T-helper 22 cell (primary cell): ENCODE results near the gene PKN1.

Experiments
- DNase-seq: peaks from one replicate; pipeline ENCODE4 v3.0.0-alpha.2; 2020; ENCODE audit warnings: low read depth

Gene PKN1

GRCh38 chr19:14406645-14407401 lies 26.3 kb upstream of the PKN1 start:
- no peak for DNase-seq

GRCh38 chr19:14407605-14408484 lies 25.3 kb upstream of the PKN1 start:
- no peak for DNase-seq

DNA sequence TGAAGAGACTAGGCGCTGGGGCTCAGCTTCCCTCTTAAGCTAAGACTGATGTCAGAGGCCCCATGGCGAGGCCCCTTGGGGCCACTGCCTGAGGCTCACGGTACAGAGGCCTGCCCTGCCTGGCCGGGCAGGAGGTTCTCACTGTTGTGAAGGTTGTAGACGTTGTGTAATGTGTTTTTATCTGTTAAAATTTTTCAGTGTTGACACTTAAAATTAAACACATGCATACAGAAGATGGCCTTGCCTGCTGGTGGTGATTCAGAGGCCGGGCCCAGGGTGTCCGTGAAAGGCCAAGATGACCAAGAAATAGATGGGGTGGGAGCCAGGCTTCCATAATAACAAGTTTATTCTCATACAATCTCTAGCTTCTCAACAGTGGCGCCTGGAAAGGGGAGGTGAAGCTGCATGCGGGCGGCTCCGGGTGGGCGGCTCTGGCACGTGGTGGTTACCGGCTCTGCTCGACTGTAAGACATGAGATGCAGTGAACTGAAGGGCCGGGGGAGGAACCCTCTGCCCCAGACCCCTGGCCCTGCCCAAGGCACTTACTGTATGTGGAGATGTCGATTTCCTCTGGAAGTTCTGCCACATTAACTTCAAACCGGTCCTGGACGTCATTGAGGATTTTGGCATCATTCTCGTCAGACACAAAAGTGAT lies 24.5 kb upstream of the PKN1 start:
- DNase-seq: no peak

GRCh38 chr19:14409146-14410023 lies 23.7 kb upstream of the PKN1 start:
- no peak for DNase-seq

DNA sequence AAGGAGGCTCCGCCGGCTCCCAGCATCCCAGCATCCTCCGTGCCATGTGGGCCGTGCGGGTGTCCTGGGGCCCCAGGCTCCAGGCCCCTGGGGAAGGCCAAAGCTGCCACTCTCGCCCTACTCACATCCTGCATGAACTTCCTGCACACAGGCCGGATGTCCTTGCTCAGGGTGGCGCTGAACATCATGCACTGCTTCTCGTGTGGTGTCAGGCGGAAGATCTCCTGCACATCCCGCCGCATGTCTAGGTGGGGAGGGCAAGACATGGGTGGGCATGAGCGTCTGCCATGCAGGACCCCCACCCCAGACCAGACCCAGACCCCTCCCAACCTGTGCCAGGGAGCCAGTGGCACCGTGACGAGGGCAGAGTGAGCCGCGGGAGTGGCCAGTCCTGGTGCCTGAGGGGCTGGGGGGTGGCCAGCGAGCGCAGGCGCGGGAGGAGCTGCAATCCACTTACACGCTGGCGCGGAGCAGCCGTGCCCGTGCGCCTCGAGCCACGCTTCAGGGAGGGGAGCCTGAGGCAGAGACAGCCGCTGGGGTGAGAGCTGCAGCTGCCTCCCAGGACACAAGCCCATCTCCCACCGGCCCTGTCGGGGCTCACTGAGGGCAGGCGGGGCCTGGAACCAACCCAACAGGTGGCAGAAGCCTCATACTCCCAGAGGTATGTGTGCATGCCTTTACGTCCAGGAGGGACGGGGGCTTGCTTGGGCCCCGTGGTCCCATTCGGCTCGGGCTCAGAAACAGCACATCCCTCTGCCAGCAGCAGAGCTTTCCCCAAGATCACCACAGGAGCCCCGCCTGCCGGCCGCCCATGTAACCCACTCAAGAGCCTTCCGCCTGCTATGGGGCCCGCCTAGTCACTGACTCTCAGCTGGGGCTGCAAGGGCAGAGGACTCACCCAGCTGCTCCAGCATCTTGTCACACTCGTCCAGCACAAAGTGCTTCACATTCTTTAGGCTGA lies 22.7 kb upstream of the PKN1 start:
- DNase-seq: peak; percentile 42

- no peak for DNase-seq
Measured at GRCh38 chr19:14411161-14411937, 21.8 kb upstream of the PKN1 start.

DNA sequence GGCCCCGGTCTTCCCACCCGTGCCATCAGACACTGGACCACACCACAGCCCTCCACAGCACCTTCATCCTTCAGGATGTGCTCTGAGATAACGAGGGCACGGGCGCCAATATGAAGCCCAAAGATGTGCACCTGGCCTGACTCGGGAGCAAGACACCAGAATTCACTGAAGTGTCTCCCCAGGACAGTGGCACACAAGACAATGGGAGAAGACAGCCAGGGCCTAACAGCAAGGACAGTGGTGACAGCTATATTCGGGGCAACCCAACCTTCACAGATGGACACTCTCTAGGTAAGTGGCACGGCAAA lies 21.2 kb upstream of the PKN1 start:
- no peak for DNase-seq

DNA sequence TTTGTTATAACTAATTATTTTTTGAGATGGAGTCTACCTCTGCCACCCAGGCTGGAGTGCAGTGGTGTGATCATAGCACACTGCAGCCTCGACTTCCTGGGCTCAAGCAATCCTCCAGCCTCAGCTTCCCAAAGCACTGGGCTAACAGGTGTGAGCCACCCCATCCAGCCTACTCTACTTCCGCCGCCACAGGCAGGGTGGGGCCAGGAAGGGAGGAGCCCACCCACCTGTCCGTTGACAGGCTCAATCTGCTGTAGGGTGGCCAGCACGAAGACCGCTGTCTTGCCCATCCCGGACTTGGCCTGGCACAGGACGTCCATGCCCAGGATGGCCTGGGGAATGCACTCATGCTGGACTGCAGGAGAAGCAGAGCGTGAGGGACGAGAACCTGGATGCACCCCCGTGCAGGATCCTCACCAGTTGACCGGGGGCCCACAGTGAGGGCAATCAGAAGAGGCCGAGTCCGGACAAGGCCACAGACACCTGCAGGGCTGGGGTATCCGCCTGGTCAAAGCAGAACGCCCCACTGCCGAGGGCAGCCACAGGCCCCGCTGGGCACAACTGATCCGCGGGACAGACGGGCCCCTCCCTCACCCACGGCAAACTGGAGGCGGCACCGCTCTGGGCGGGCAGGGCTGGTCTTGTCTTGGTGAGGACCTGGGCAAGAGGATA lies 20.6 kb upstream of the PKN1 start:
- DNase-seq: no peak

GRCh38 chr19:14412996-14413692 lies 20.0 kb upstream of the PKN1 start:
- no peak for DNase-seq

DNA sequence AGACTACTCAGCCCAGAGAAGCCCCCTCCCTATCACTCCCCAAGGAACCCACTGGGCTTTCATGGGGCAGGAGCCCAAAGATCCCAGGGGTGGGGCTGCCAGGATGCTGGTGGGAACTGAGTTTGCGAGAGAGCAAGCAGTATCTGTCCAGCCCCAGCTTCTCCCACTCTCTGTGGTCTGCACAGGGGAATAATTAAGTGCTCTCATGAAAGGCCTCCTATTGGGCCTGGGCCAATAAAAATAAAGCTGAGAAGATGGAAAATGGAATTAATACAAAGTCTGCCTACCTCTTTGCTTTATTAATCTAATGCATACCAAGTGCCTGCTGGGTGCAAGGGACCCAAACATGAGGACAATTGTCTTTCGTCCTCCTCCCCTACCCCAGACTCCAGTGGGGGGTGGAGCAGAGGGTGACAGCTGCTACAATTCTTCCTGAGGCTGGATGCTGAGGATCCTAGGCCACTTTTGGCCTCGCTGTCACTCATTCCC lies 19.4 kb upstream of the PKN1 start:
- DNase-seq: no peak

DNA sequence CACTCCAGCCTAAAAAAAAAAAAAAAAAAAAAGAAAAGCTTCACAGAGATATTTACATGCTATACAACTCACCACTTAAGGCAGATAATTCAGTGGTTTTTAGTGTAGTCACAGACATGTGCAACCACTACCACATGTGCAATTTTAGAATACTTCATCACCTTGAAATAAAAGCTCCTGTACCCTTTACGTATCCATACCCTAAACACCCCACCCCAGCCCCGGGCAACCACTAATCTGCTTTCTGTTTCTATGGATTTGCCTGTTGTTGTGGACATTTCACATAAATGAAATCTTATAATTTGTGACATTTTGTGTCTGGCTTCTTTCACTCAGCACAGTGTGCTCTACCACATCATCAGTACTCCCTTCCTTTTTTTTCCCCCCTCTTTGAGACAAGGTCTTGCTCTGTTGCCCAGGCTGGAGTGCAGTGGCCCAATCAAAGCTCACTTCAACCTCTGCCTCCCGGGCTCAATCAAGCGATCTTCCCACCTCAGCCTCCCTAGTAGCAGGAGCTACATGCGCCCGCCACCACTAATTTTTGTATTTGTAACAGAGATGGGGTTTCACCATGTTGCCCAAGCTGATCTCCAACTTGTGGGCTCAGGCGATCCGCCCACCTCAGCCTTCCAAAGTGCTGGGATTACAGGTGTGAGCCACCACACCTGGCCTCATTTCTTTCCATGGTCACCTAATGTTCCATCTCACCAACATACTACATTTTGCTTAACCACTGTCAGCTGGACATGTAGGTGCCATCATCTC lies 18.0 kb upstream of the PKN1 start:
- no peak for DNase-seq

GRCh38 chr19:14416817-14417231 lies 16.3 kb upstream of the PKN1 start:
- no peak for DNase-seq

DNA sequence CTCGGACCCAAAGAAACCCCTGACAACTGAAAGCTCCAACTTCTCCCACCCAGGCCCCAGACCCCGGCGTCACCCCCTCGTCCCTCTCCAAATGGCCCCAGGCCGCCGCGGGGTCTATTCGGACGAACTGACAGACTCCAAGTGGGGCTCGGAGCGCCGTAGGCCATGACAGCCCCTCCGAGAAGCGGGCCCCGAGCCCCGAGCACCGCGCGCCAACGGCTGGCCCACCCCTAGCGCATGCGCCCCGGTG lies 14.3 kb upstream of the PKN1 start:
- no peak for DNase-seq

- peak; percentile 98 for DNase-seq
Measured at GRCh38 chr19:14419106-14419813, 13.8 kb upstream of the PKN1 start, which contains the start of gene DDX39A. TSS of gene DDX39A (minus strand) at chr19:14419341. CDS start at chr19:14413220, 6,121 bp downstream.

GRCh38 chr19:14425696-14426138 lies 7.4 kb upstream of the PKN1 start:
- DNase-seq: no peak

- DNase-seq: no peak
Measured at GRCh38 chr19:14427461-14427860, 5.6 kb upstream of the PKN1 start.

GRCh38 chr19:14428882-14429416 lies 4.2 kb upstream of the PKN1 start:
- DNase-seq: no peak
